GM10266 (cell line): ENCODE data around the gene HEXIM2.
A peak's percentile ranks its signal among the peaks of the same experiment; 100 is the strongest.

Source experiments
- DNase-seq: peaks from one replicate; pipeline ENCODE4 v3.0.0; 2012; ENCODE audit errors: extremely low spot score
- CTCF ChIP-seq: IDR thresholded peaks from 2 replicates; pipeline ENCODE4 v1.5.1; 2012; ENCODE audit warnings: mild to moderate bottlenecking, low read depth; ENCODE audit not compliant: control insufficient read depth, insufficient read depth; ENCODE audit errors: missing control alignments

The HEXIM2 gene

DNA sequence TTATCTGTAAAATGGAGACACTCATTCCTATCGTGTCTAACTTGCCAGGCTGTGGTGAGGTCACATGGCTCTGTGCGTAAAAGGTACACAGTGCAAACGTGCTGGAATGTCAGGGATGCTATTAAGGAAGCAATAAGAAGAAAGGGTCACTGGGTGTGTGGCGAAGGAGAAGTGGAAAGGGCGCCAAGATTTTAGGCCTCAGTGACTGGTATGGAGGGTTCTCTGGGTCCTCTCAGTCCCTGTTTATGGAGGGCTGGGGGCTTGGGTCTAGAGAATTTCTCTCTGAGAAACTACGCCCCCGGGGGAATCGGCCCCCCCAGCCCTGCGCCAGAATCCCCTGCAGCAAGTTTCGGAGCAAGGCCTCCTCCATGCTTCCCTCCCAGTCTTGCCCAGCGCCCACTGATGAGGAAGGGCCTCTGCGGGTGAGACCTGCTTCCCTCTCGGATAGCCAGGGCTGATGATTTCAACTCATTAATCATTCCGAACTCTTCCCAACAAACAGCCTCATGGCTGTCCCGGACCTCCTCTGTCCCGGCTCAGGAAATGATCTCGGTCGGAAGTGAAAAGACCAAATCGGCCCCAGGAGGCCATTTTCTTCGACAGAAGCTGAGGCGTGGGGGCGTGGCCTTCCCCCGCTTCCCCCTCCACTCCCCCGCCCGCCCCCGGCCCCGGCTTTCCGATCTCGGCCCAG lies 14.6 kb upstream of the HEXIM2 start:
- no peak for TF ChIP-seq CTCF

GRCh38 chr17:45147581-45148182 lies 14.0 kb upstream of the HEXIM2 start:
- peak; percentile 73 for DNase-seq
- no peak for TF ChIP-seq CTCF

More for the DNA sequence above, 14.6 kb upstream of the HEXIM2 start:
- peak; percentile 70 for DNase-seq

- DNase-seq: peak; percentile 97
- no peak for TF ChIP-seq CTCF
These were observed 13.3 kb upstream of the HEXIM2 start, which contains the start of gene HEXIM1 for GRCh38 chr17:45148183-45149036. Gene HEXIM1 (plus strand): TSS chr17:45148475. CDS start chr17:45149191, 716 bp downstream.

DNA sequence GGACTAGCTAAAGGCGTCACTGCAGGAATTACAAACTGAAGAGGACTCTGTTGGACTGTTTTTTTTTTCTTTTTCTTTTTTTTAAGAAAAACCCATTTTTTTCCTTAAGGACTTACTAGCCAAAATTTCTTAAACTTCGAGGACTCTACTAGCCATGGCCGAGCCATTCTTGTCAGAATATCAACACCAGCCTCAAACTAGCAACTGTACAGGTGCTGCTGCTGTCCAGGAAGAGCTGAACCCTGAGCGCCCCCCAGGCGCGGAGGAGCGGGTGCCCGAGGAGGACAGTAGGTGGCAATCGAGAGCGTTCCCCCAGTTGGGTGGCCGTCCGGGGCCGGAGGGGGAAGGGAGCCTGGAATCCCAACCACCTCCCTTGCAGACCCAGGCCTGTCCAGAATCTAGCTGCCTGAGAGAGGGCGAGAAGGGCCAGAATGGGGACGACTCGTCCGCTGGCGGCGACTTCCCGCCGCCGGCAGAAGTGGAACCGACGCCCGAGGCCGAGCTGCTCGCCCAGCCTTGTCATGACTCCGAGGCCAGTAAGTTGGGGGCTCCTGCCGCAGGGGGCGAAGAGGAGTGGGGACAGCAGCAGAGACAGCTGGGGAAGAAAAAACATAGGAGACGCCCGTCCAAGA lies 12.5 kb upstream of the HEXIM2 start:
- peak; percentile 71 for DNase-seq

GRCh38 chr17:45149669-45150664 lies 11.7 kb upstream of the HEXIM2 start:
- DNase-seq: no peak
- no peak for TF ChIP-seq CTCF

More for the DNA sequence above, 12.5 kb upstream of the HEXIM2 start:
- peak; percentile 93 for TF ChIP-seq CTCF
